Measurements from ENCODE around the gene C6orf47. TPM values are rescaled to one million over a fixed set of nuclear protein-coding genes. Genes with fewer than 3 reads are reported as not detected.
A peak's percentile ranks its signal among the peaks of the same experiment; 100 is the strongest.

The C6orf47 gene
- total and polyA plus RNA-seq, 2 of the 13 experiments (the other 11 are each of a cell fraction or from before 2014, with no cell fraction given): 1.7 to 18.1 TPM

- TF ChIP-seq ZBTB1 (CRISPR knock-in tag; IDR thresholded peaks at IDR 0.05; ENCODE audit: borderline replicate concordance) (no peak), KLF15 (CRISPR knock-in tag; IDR thresholded peaks at IDR 0.05; ENCODE audit: borderline replicate concordance) (0 out of 2 replicates have a peak, but pooled peaks have one; percentile 57), EHMT2 (IDR thresholded peaks at IDR 0.05; ENCODE audit: borderline replicate concordance, low read depth, low read length) (no peak), ZNF749 (CRISPR knock-in tag; IDR thresholded peaks at IDR 0.05; ENCODE audit: borderline replicate concordance) (peak; percentile 67), ZNF430 (CRISPR knock-in tag; IDR thresholded peaks at IDR 0.05) (no peak; the same call in 1 of the 2 replicates), SMAD9 (CRISPR knock-in tag; IDR thresholded peaks at IDR 0.05) (0 out of 2 replicates have a peak, but pooled peaks have one; percentile 25), ZNF883 (CRISPR knock-in tag; IDR thresholded peaks at IDR 0.05; ENCODE audit: not compliant biosample characterization) (no peak), SYNCRIP (IDR thresholded peaks at IDR 0.05; ENCODE audit: insufficient read depth, low read depth, low read length) (no peak), ARID4A (CRISPR knock-in tag; IDR thresholded peaks at IDR 0.05; ENCODE audit: borderline replicate concordance) (peak; percentile 49; the same call in 1 of the 2 replicates), PAXIP1 (CRISPR knock-in tag; conservative IDR thresholded peaks at IDR 0.05) (peak; percentile 67), ZNF75D (CRISPR knock-in tag; IDR thresholded peaks at IDR 0.05; ENCODE audit: borderline replicate concordance) (no peak; the same call in 1 of the 2 replicates), SKI (IDR thresholded peaks at IDR 0.05; ENCODE audit: partially characterized antibody) (peak; percentile 53), ZNF710 (CRISPR knock-in tag; IDR thresholded peaks at IDR 0.05; ENCODE audit: borderline replicate concordance) (no peak), ZNF496 (CRISPR knock-in tag; IDR thresholded peaks at IDR 0.05; ENCODE audit: insufficient replicate concordance) (no peak), DRAP1 (CRISPR knock-in tag; IDR thresholded peaks at IDR 0.05) (peak; percentile 98), ZKSCAN5 (CRISPR knock-in tag; IDR thresholded peaks at IDR 0.05) (no peak), MIER3 (CRISPR knock-in tag; IDR thresholded peaks at IDR 0.05; ENCODE audit: borderline replicate concordance) (no peak), ZBTB38 (CRISPR knock-in tag; IDR thresholded peaks at IDR 0.05) (peak; percentile 86)
These were observed 40.6 kb downstream of the C6orf47 start (continued) for GRCh38 chr6:31619805-31620585.

All from HepG2 (cell line).